Gastroesophageal sphincter (tissue), 4 donors: ENCODE measurements around the gene EPHB1. TPM values are rescaled to one million over a fixed set of nuclear protein-coding genes. Genes with fewer than 3 reads are reported as not detected.

Experiments used
- ATAC-seq: fragments of 150-250 bp; one replicate; pipeline ENCODE4 v1.9.1; 2016; ENCODE audit warnings: mild to moderate bottlenecking, moderate library complexity
- H3K27ac ChIP-seq, 4 donors: fragments of 200-600 bp; sonication (generic) in 3 of 4; 1 replicate in 3 of 4; 2 replicates in 1 of 4; pipeline ENCODE4 v1.5.1; 2016 to 2019
- H3K27me3 ChIP-seq: fragments of 200-600 bp; sonication (generic); one replicate; pipeline ENCODE4 v1.5.1; 2019
- H3K36me3 ChIP-seq, 2 donors: fragments of 200-600 bp; sonication (generic); one replicate each; pipeline ENCODE4 v1.5.1; 2019; ENCODE audit warnings: control low read depth in 1 of 2
- H3K4me1 ChIP-seq, 3 donors: fragments of 200-600 bp; sonication (generic); 1 replicate in 2 of 3; 2 replicates in 1 of 3; pipeline ENCODE4 v1.5.1; 2016 to 2019; ENCODE audit warnings: control low read depth in 2 of 3
- H3K4me3 ChIP-seq, 2 donors: fragments of 200-600 bp; sonication (generic); one replicate each; pipeline ENCODE4 v1.5.1; 2019; ENCODE audit warnings: mild to moderate bottlenecking in 1 of 2, moderate library complexity in 1 of 2
- H3K9me3 ChIP-seq, 3 donors: fragments of 200-600 bp; sonication (generic); one replicate each; pipeline ENCODE4 v1.5.1; 2017 to 2019; ENCODE audit warnings: control low read depth in 2 of 3
- EP300 ChIP-seq: sonication (generic); formaldehyde crosslinking; IDR thresholded peaks from one replicate; pipeline ENCODE4 v1.6.1; 2017; ENCODE audit warnings: antibody characterized with exemption, mild to moderate bottlenecking
- POLR2A ChIP-seq, 2 donors: fragments of 450-650 bp; IDR thresholded peaks; one replicate each; pipeline ENCODE4 v1.6.1; 2017; ENCODE audit warnings: antibody characterized with exemption in 2 of 2, mild to moderate bottlenecking in 2 of 2, moderate library complexity in 1 of 2
- POLR2AphosphoS5 ChIP-seq: sonication (generic); formaldehyde crosslinking; IDR thresholded peaks from one replicate; pipeline ENCODE4 v1.6.1; 2017; ENCODE audit warnings: antibody characterized with exemption
- WGBS, 2 donors: methylation state at CpG; one replicate each; pipeline ENCODE4 v1.1.5; 2018; ENCODE audit warnings: low coverage in 1 of 2; 5-methylcytosine and 5-hydroxymethylcytosine counted together
- total RNA-seq, 4 donors: library from RNA; depleted of rRNA; stranded (reverse); fragments of >200 nt; gene quantifications; one replicate each; pipeline ENCODE4 v1.1.0, GENCODE V29; 2016
- TF ChIP-seq, protein P1 (sequence below), 4 experiments: fragments of 200-600 bp in 2 of 4; fragments of 450-650 bp in 2 of 4; sonication (generic) in 1 of 4; IDR thresholded peaks; one replicate each; pipeline ENCODE4 v1.5.1; 2017 to 2019; ENCODE audit warnings: antibody characterized with exemption in 4 of 4, mild to moderate bottlenecking in 2 of 4, moderate library complexity in 2 of 4

Gene EPHB1
- total RNA-seq, 4 donors from 2014 or later, result 0.81 to 5.7 (median 2.5) TPM; not detected in 1

GRCh38 chr3:135218782-135219181 lies 423.7 kb downstream of the EPHB1 start:
- no peaks in the 10 kb centered on the region for H3K9me3 ChIP-seq
- WGBS, 2 donors, result 93 to 100% methylated on average over 3 to 4 of the region's 4 CpGs
- no peaks in the 10 kb centered on the region for H3K4me1 ChIP-seq
- H3K36me3 ChIP-seq, result no peaks in the 10 kb centered on the region
- no peaks in the 10 kb centered on the region for H3K27me3 ChIP-seq
- no peak for ATAC-seq
- no peak overlapping the region for H3K4me3 ChIP-seq
- TF ChIP-seq POLR2A (IDR thresholded peaks at IDR 0.05) (no peak), EP300 (no peak), POLR2AphosphoS5 (no peak)
- TF ChIP-seq, protein P1, sequence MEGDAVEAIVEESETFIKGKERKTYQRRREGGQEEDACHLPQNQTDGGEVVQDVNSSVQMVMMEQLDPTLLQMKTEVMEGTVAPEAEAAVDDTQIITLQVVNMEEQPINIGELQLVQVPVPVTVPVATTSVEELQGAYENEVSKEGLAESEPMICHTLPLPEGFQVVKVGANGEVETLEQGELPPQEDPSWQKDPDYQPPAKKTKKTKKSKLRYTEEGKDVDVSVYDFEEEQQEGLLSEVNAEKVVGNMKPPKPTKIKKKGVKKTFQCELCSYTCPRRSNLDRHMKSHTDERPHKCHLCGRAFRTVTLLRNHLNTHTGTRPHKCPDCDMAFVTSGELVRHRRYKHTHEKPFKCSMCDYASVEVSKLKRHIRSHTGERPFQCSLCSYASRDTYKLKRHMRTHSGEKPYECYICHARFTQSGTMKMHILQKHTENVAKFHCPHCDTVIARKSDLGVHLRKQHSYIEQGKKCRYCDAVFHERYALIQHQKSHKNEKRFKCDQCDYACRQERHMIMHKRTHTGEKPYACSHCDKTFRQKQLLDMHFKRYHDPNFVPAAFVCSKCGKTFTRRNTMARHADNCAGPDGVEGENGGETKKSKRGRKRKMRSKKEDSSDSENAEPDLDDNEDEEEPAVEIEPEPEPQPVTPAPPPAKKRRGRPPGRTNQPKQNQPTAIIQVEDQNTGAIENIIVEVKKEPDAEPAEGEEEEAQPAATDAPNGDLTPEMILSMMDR (IDR thresholded peaks at IDR 0.05), result no peak
- H3K27ac ChIP-seq, result no peak overlapping the region

DNA sequence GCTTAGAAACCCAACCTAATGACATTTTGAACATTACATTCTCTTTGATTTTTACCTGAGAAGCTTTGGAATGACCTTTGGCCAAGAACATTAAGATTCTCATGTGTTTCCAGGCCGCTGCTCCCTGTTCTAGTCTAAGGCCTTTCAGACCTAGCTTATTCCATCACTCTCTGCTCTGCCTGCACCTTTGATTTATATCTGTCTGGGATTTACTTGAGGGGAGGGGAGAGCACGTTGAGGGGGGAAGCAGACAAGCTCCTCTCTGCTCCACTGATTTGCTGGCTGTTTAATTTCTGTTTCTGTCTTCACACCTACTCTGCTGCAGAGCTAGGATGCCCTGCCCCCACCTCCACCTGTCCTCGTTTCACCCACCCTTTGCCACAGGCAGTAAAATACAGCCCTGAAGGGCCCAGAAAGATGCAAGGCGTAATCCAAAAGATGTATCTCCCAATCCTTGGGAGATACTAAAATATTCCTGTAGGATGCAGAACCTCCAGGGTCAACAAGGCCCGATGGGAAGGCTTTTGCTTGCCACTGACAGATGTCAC lies 429.8 kb downstream of the EPHB1 start:
- ATAC-seq, result no peak
- 59 to 69% methylated on average over 3 to 4 of the region's 5 CpGs for WGBS, 2 donors

GRCh38 chr3:135226057-135226456 lies 431.0 kb downstream of the EPHB1 start:
- peak; percentile 40 for ATAC-seq
- no peaks in the 10 kb centered on the region for H3K27me3 ChIP-seq
- H3K36me3 ChIP-seq, result no peaks in the 10 kb centered on the region
- WGBS, 2 donors, result 70 to 82% methylated on average over 2 to 6 of the region's 6 CpGs
- H3K4me1 ChIP-seq, result no peaks in the 10 kb centered on the region
- H3K27ac ChIP-seq, result no peak overlapping the region
- no peaks in the 10 kb centered on the region for H3K9me3 ChIP-seq
- no peak for TF ChIP-seq POLR2AphosphoS5
- TF ChIP-seq, protein P1 (IDR thresholded peaks at IDR 0.05), result no peak
- TF ChIP-seq POLR2A (IDR thresholded peaks at IDR 0.05), result no peak
- TF ChIP-seq EP300, result no peak
- no peak overlapping the region for H3K4me3 ChIP-seq

More for the DNA sequence above, 429.8 kb downstream of the EPHB1 start:
- Histone ChIP-seq H3K27ac (no peak overlapping the region), H3K27me3 (no peaks in the 10 kb centered on the region), H3K9me3 (no peaks in the 10 kb centered on the region), H3K4me1 (no peaks in the 10 kb centered on the region), H3K36me3 (no peaks in the 10 kb centered on the region), H3K4me3 (no peak overlapping the region)
- TF ChIP-seq POLR2AphosphoS5, result no peak
- TF ChIP-seq EP300, result no peak
- TF ChIP-seq, protein P1 (IDR thresholded peaks at IDR 0.05), result no peak

DNA sequence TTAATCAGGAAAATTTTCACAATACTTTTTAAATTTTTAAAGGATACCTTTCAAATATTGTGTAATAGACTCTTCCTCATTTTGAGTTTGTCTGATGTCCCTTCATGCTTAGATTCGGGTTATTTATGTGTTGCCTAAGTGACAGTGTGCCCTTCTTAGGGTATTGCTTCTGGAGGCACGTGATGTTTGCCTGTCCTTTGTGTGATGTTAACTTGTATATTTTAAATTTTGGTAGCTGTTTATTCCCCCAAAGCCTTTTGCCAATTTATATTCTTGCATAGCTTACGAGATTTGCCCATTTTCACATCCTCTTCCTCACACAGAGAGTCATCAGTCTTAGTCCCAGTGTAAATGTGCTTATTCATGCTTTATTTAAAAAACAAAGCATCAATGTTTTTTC lies 433.1 kb downstream of the EPHB1 start:
- no peaks in the 10 kb centered on the region for H3K4me1 ChIP-seq
- 50 to 63% methylated on average over 3 of the region's 3 CpGs for WGBS, 2 donors
- TF ChIP-seq, protein P1 (IDR thresholded peaks at IDR 0.05), result no peak
- TF ChIP-seq POLR2AphosphoS5, result no peak
- TF ChIP-seq POLR2A (IDR thresholded peaks at IDR 0.05), result no peak
- TF ChIP-seq EP300, result no peak
- H3K9me3 ChIP-seq, result no peaks in the 10 kb centered on the region
- H3K27ac ChIP-seq, result no peak overlapping the region
- no peak overlapping the region for H3K4me3 ChIP-seq
- no peaks in the 10 kb centered on the region for H3K36me3 ChIP-seq
- H3K27me3 ChIP-seq, result no peaks in the 10 kb centered on the region
- peak; percentile 39 for ATAC-seq

- no peaks in the 10 kb centered on the region for H3K27me3 ChIP-seq
- TF ChIP-seq, protein P1 (IDR thresholded peaks at IDR 0.05), result no peak
- no peak overlapping the region for H3K27ac ChIP-seq
- ATAC-seq, result no peak
- no peaks in the 10 kb centered on the region for H3K9me3 ChIP-seq
- H3K4me1 ChIP-seq, result no peaks in the 10 kb centered on the region
- no peaks in the 10 kb centered on the region for H3K36me3 ChIP-seq
- H3K4me3 ChIP-seq, result no peak overlapping the region
- WGBS, 2 donors, result 12 to 27% methylated on average over 2 to 5 of the region's 5 CpGs
These were observed 434.0 kb downstream of the EPHB1 start for GRCh38 chr3:135229018-135229495.
